HL-60 (cell line): ENCODE data around the gene LHFPL6.

Source experiments
- CTCF ChIP-seq: IDR thresholded peaks from one replicate; pipeline ENCODE4 v1.5.1; 2011; ENCODE audit warnings: low read length, control low read depth, inconsistent platforms; ENCODE audit not compliant: insufficient read depth
- POLR2AphosphoS5 ChIP-seq: IDR thresholded peaks from 2 replicates; pipeline ENCODE4 v1.6.1; 2012; ENCODE audit warnings: low read depth
- SPI1 ChIP-seq: IDR thresholded peaks from 2 replicates; pipeline ENCODE4 v1.6.1; 2012; ENCODE audit warnings: low read depth, mild to moderate bottlenecking, borderline replicate concordance

GRCh38 chr13:39612023-39612637 lies 9.1 kb upstream of the LHFPL6 start:
- TF ChIP-seq CTCF = peak; percentile 78
- TF ChIP-seq POLR2AphosphoS5 = no peak
- TF ChIP-seq SPI1 = no peak
